Measurements from ENCODE around the gene OTUB2.
A peak's percentile ranks its signal among the peaks of the same experiment; 100 is the strongest.
"Not testable (repeated sequence)": the region's sequence is repeated elsewhere in the genome, so short reads cannot be mapped to it uniquely, and the experiment has no call there.

OTUB2 gene

DNA sequence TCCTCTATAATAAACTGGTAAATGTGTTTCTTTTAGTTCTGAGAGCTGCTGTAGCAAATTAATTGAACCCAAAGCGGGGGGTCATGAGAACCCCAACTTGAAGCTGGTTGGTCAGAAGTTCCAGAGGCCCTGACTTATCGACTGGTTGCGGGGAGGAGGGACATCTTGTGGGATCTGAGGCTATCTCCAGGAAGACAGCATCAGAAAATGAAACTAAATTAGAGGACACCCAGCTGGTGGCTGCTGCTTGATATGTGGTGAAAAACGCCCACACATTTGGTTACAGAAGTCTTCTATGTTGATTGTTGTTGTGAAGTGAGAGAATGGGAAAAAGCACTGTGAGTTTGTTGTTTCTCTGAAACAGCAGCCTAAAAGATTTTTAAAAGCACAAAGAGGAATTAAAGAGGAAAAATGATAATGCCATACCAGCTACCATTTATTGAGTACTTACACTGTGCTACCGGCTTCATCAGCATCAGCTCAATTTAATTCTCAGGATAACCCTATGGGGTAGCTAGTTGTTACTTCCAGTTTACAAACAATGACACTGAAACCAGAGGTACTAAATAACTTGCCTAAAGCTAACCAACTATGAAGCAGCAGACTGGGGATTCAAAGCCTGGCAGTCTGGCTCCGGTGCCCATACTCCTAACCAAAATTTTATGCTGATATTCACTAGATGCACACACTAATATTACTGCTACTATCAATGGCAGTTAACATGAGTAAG, 30.6 kb downstream of the OTUB2 start:
- DNase-seq (ENCODE audit: low read depth, low spot score): no peak

GRCh38 chr14:94058128-94058673, 32.1 kb downstream of the OTUB2 start:
- DNase-seq (ENCODE audit: low read depth, low spot score): no peak

GRCh38 chr14:94058674-94059138, 32.6 kb downstream of the OTUB2 start:
- no peak for DNase-seq (ENCODE audit: low read depth, low spot score)

- DNase-seq (ENCODE audit: low read depth, low spot score): no peak
Observed at GRCh38 chr14:94059998-94060397, 33.9 kb downstream of the OTUB2 start.

GRCh38 chr14:94062344-94062940, 36.3 kb downstream of the OTUB2 start:
- no peak for DNase-seq (ENCODE audit: low read depth, low spot score)

GRCh38 chr14:94066089-94066676, 40.0 kb downstream of the OTUB2 start:
- DNase-seq (ENCODE audit: low read depth, low spot score): no peak

- not testable (repeated sequence) for DNase-seq (ENCODE audit: low read depth, low spot score)
Observed at GRCh38 chr14:94072076-94072475, 45.9 kb downstream of the OTUB2 start.

GRCh38 chr14:94074534-94074933, 48.4 kb downstream of the OTUB2 start:
- DNase-seq (ENCODE audit: low read depth, low spot score): no peak

GRCh38 chr14:94075008-94075407, 48.9 kb downstream of the OTUB2 start:
- DNase-seq (ENCODE audit: low read depth, low spot score): no peak

DNA sequence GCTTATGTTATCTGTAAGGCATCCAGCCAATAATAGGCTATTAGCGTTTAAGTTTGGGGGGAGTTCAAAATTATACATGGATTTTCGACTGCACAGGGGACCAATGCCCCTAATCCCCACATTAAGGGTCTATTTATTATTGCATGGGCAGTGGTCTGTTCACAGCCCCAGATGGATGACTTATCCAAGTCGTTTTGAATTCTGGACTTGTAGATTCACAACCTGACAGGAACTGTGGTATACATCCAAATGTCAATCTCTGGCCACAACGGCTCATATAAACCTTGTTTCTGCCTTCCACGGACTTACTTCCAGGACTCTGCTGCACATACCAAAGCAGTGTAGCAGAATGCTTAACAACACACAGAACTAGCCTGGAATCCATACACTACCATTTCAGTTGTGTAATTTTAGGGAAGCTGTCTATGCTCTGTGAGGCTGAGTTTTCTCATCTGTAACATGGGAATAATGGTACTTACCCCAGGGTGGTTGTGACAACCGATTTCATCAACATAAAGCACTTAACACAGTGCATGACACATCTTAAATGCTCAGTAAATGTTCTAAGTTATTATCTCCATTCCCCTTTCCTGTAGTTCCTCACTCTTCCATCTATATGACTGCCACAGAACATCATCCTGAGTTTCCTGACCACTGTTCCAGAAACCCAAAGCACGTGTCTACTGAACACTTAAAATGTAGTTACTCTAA, 51.1 kb downstream of the OTUB2 start:
- no peak for DNase-seq (ENCODE audit: low read depth, low spot score)

DNA sequence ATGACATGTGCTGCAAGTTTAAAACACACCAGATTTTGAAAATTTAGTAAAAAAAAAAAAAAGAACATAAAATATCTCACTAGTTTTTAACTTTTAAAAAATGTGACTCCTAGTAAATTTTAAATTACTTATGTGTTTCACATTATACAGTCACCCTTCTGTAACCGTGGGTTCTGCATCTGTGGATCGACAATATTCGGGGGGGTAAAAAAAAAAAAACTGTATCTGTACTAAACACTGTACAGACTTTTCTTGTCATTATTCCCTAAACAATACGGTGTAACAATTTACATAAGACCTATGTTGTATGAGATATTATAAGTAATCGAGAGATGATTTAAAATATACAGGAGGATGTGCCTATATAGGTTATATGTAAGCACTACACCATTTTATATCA, 51.7 kb downstream of the OTUB2 start:
- no peak for DNase-seq (ENCODE audit: low read depth, low spot score)

- DNase-seq (ENCODE audit: low read depth, low spot score): no peak
Observed at GRCh38 chr14:94079891-94080620, 53.9 kb downstream of the OTUB2 start.

DNA sequence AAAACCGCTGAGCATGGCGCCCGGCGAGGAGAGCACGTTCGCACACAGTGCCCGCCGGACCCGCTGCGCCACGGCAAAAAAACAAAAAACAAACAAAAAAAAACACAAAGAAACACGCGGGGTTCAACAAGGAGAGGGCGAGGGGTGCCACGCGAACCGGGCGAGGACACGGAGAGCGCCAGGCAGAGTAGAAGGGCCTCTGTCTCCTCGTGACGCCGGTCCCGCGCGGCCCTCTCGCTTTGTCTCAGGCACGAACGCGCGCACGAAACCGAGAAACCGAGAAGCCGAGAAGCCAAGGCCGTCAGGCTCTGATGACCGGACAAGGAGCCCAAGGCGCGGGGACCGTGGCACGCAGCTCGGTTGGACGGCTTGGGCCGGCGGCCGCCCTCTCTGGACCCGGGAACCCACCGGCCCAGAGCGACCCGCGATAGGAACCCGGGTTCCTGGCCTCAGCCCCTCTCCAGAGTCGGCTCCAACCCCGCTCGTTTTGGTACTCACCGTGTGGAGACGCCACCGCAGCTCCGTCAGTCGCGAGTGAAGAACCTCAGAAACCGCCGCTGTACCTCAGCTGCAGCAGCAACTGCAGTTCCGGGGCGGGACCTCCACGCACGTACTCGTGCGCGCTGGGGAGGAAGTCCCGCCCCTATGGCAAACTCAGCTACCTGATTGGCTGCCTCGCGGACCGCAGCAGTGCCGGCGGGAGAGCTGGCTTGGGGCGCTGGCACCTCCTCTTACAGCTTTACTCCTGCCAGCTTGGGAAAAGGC, 54.7 kb downstream of the OTUB2 start, which contains the start of the genes DDX24 and IFI27L1:
Gene DDX24, minus strand, starts transcription at position 582 of the 765 bp plus-strand sequence. CDS start 1,460 bp downstream, outside the sequence.
Gene IFI27L1, plus strand, starts transcription at position 690 of the 765 bp plus-strand sequence. CDS start 15,628 bp downstream, outside the sequence.
- peak; percentile 63 for DNase-seq (ENCODE audit: low read depth, low spot score)

DNA sequence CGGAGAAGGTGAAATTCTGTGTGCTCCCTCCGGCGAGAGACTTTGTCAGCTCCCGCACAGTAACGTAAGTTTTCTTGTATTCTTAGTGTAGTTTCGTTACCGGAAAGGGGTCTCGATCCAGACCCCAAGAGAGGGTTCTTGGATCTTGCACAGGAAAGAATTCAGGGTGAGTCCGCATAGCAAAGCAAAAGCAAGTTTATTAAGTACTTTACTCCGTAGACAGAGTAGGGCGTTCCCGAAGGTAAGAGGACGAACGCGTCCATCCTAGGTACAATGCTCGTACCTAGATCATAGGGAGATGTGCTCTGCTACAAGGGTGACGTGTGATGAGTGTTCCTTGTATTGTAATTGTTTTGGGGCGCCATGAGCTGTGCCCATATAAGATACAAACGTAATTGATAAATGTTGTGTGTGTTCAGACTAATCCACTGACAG, 55.3 kb downstream of the OTUB2 start:
- no peak for DNase-seq (ENCODE audit: low read depth, low spot score)

DNA sequence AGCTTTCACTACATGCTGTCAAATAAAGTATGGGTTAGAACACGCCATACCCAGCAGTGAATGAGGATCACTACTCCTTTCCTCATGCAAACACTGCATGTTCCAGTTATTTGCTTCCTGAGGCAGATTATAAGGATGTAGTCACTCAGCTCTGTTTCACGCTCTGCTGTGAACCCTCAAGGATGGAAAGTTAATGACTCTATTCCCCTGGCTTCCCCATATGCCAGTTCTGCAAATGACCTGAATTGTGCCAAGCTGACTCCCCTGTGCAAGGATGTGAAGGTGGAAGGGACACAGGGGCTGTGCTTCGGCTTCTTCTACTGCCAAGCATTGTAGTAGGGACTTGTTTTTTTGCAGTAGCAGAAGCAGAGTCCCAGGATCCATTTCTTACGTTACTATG, 61.8 kb downstream of the OTUB2 start:
- DNase-seq (ENCODE audit: low read depth, low spot score): no peak

DNA sequence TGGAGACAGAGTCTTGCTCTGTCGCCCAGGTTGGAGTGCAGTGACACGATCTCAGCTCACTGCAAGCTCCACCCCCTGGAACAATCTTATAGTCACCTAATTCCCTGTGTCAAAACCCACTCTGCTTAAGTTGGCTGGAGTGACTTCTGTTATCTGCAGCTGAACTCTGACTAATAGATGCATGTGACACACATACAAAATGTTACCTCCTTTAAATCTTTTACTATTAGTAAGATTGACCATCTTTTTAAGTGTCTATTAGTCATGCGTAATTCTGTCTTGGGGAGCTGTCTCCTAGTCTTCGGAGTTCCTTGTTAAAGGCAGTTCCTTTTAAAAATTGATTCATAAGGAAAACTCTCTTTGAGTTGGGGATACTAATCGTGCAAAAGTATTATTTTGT, 62.4 kb downstream of the OTUB2 start:
- DNase-seq (ENCODE audit: low read depth, low spot score): no peak

DNA sequence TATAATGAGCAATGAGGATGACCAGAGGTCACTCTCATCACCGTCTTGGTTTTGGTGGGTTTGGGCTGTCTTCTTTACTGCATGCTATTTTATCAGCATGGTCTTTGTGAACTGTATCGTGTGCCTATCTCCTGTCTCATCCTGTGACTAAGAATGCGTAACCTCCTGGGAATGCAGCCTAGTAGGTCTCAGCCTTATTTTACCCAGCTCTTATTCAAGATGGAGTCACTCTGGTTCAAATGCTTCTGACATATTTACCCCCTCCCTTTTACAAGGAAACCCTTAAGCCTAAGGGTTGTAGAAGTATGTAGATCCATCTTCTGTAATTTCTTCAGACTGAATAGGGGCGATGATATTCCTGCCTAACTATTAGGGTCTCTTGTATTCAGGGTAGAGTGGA, 63.3 kb downstream of the OTUB2 start:
- no peak for DNase-seq (ENCODE audit: low read depth, low spot score)

DNA sequence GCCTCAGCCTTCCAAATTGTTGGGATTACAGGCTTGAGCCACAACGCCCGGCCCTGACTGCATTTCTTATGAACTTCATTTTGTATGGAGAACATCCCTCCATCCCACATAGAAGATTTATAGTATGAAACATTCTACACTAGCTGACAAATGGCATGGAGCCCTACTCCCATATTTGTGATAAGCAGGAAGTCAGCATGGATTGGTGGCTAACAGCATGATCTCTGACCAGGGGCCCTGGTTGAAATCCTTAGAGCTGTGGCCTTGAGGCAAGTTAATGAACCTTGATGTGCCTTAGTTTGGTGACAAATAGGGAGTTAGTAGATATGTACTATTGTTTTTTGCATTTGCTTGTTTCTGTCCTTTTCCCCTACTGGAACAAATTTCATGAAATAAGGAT, 67.3 kb downstream of the OTUB2 start:
- no peak for DNase-seq (ENCODE audit: low read depth, low spot score)

GRCh38 chr14:94097091-94097490, 71.0 kb downstream of the OTUB2 start:
- no peak for DNase-seq (ENCODE audit: low read depth, low spot score)
